HCT116 (cell line): ENCODE measurements around the gene EPHA6. TPM values are rescaled to one million over a fixed set of nuclear protein-coding genes. Genes with fewer than 3 reads are reported as not detected.

Experiments used
- ATAC-seq: fragments of 200-7000 bp; cut with Tn5 transposase; 2 replicates; pipeline ENCODE4 v1.9.1; 2020; ENCODE audit warnings: mild to moderate bottlenecking, moderate library complexity
- BruUV-seq: library from RNA; stranded (reverse); fragments of 400-500 nt; replicated peaks from 2 replicates; lab custom pipeline; 2021; lab: Mats Ljungman, UMichigan
- CTCF ChIA-PET: fragments of 300-600 bp; sonication (Branson Sonifier 250); formaldehyde crosslinking; loops from one replicate; lab custom pipeline; 2021; ENCODE audit warnings: antibody characterized with exemption; lab: Charles Lee
- POLR2A ChIA-PET: fragments of 300-600, 350-600 bp; sonication (Branson Sonifier 250); formaldehyde crosslinking; loops from one replicate; lab custom pipeline; 2021; ENCODE audit warnings: antibody characterized with exemption; lab: Charles Lee
- RAD21 ChIA-PET, 2 experiments: fragments of 300-600 bp; sonication (Branson Sonifier 250); formaldehyde crosslinking; loops; one replicate each; lab custom pipeline; 2023; ENCODE audit warnings: low total read pairs in 2 of 2; ENCODE audit not compliant: uncharacterized antibody in 2 of 2, unreplicated experiment in 2 of 2, low non-redundant PET in 1 of 2; lab: Charles Lee
- DNase-seq: peaks from one replicate; pipeline ENCODE4 v3.0.0-alpha.2; 2010; ENCODE audit warnings: low read depth, low spot score
- H2AFZ ChIP-seq: fragments of 200-600 bp; shearing (Covaris generic), sonication (generic); 2 replicates; pipeline ENCODE4 v1.6.1; 2017; ENCODE audit warnings: low read depth, mixed run types, mixed read lengths, antibody characterized with exemption, low read length; ENCODE audit not compliant: poor library complexity, severe bottlenecking
- H3K27ac ChIP-seq: 2 replicates; pipeline ENCODE4 v1.5.1; 2012; ENCODE audit warnings: low read depth, low read length
- H3K27me3 ChIP-seq: fragments of 200-600 bp; sonication (generic); 2 replicates; pipeline ENCODE4 v1.6.1; 2016; ENCODE audit warnings: mixed run types, low read length, mixed read lengths; ENCODE audit not compliant: insufficient read depth
- H3K36me3 ChIP-seq, 2 experiments: fragments of 200-500 bp in 1 of 2; fragments of 200-600 bp in 1 of 2; sonication (Bioruptor generic) in 1 of 2; sonication (generic) in 1 of 2; 2 replicates each; pipeline versions ENCODE4 v1.5.1 to v1.6.1; 2014 to 2016; ENCODE audit warnings: low read length in 2 of 2, inconsistent platforms in 1 of 2, mixed read lengths in 1 of 2, mixed run types in 1 of 2; ENCODE audit not compliant: insufficient read depth in 2 of 2, control insufficient read depth in 1 of 2
- H3K4me1 ChIP-seq, 2 experiments: fragments of 200-600 bp in 1 of 2; sonication (generic) in 1 of 2; 2 replicates each; pipeline versions ENCODE4 v1.5.1 to v1.6.1; 2012 to 2017; ENCODE audit warnings: low read length in 2 of 2, inconsistent platforms in 1 of 2, mild to moderate bottlenecking in 1 of 2, mixed read lengths in 1 of 2, mixed run types in 1 of 2, moderate library complexity in 1 of 2; ENCODE audit not compliant: insufficient read depth in 2 of 2, control insufficient read depth in 1 of 2
- H3K4me2 ChIP-seq: fragments of 200-600 bp; sonication (generic); 2 replicates; pipeline ENCODE4 v1.6.1; 2017; ENCODE audit warnings: mixed run types, low read length, mixed read lengths
- H3K4me3 ChIP-seq, 2 experiments: fragments of 200-600 bp in 1 of 2; sonication (generic) in 1 of 2; replicated peaks in 1 of 2; 2 replicates each; pipeline ENCODE4 v1.5.1; 2011 to 2016; ENCODE audit warnings: low read length in 2 of 2, control low read depth in 1 of 2, low read depth in 1 of 2, mild to moderate bottlenecking in 1 of 2, mixed read lengths in 1 of 2, mixed run types in 1 of 2
- H3K79me2 ChIP-seq: fragments of 200-600 bp; sonication (generic); 2 replicates; pipeline ENCODE4 v1.6.1; 2017; ENCODE audit warnings: mild to moderate bottlenecking, mixed run types, low read length, moderate library complexity, mixed read lengths; ENCODE audit not compliant: insufficient read depth
- H3K9ac ChIP-seq: fragments of 200-600 bp; sonication (generic); 2 replicates; pipeline ENCODE4 v1.6.1; 2016; ENCODE audit warnings: low read length, mixed read lengths
- H3K9me2 ChIP-seq: fragments of 200-600 bp; sonication (generic), shearing (Covaris generic); 2 replicates; pipeline ENCODE4 v1.6.1; 2017; ENCODE audit warnings: mixed run types, mild to moderate bottlenecking, moderate library complexity; ENCODE audit not compliant: insufficient read depth
- H3K9me3 ChIP-seq, 2 experiments: fragments of 200-500 bp in 1 of 2; fragments of 200-600 bp in 1 of 2; sonication (Bioruptor generic) in 1 of 2; sonication (generic) in 1 of 2; 2 replicates each; pipeline ENCODE4 v1.6.1; 2014 to 2017; ENCODE audit warnings: low read length in 2 of 2, mixed read lengths in 2 of 2, inconsistent platforms in 1 of 2, low read depth in 1 of 2, mild to moderate bottlenecking in 1 of 2, mixed run types in 1 of 2, moderate library complexity in 1 of 2; ENCODE audit not compliant: control insufficient read depth in 1 of 2, insufficient read depth in 1 of 2
- H4K20me1 ChIP-seq: fragments of 200-600 bp; sonication (generic), shearing (Covaris generic); 2 replicates; pipeline ENCODE4 v1.6.1; 2017; ENCODE audit warnings: mixed run types, mild to moderate bottlenecking, moderate library complexity; ENCODE audit not compliant: insufficient read depth
- ATF3 ChIP-seq: IDR thresholded peaks from 2 replicates; pipeline ENCODE4 v1.6.1; 2012
- CBX3 ChIP-seq: IDR thresholded peaks from 2 replicates; pipeline ENCODE4 v1.6.1; 2012; ENCODE audit warnings: low read depth
- CEBPB ChIP-seq: IDR thresholded peaks from 2 replicates; pipeline ENCODE4 v1.6.1; 2012; ENCODE audit warnings: low read depth
- EGR1 ChIP-seq: IDR thresholded peaks from 2 replicates; pipeline ENCODE4 v1.6.1; 2012; ENCODE audit warnings: low read depth
- EZH2phosphoT487 ChIP-seq: fragments of 200-600 bp; IDR thresholded peaks from 2 replicates; pipeline ENCODE4 v1.6.1; 2018; ENCODE audit warnings: antibody characterized with exemption, borderline replicate concordance
- FOSL1 ChIP-seq: IDR thresholded peaks from 2 replicates; pipeline ENCODE4 v1.6.1; 2012; ENCODE audit warnings: low read depth
- JUND ChIP-seq: IDR thresholded peaks from 2 replicates; pipeline ENCODE4 v1.6.1; 2012
- POLR2A ChIP-seq: IDR thresholded peaks from 2 replicates; pipeline ENCODE4 v1.7.0; 2011; ENCODE audit warnings: borderline replicate concordance; ENCODE audit not compliant: insufficient read depth, insufficient read length; ENCODE audit errors: extremely low read depth
- POLR2AphosphoS5 ChIP-seq: IDR thresholded peaks from 2 replicates; pipeline ENCODE4 v1.6.1; 2011; ENCODE audit warnings: mild to moderate bottlenecking, low read depth, low read length, moderate library complexity
- RAD21 ChIP-seq: IDR thresholded peaks from 2 replicates; pipeline ENCODE4 v1.6.1; 2012; ENCODE audit warnings: low read depth, mild to moderate bottlenecking
- SIN3A ChIP-seq: IDR thresholded peaks from 2 replicates; pipeline ENCODE4 v1.6.1; 2012; ENCODE audit warnings: low read depth
- SP1 ChIP-seq: IDR thresholded peaks from 2 replicates; pipeline ENCODE4 v1.6.1; 2012; ENCODE audit warnings: low read depth
- SRF ChIP-seq: IDR thresholded peaks from 2 replicates; pipeline ENCODE4 v1.6.1; 2012; ENCODE audit warnings: low read depth
- TCF7L2 ChIP-seq: IDR thresholded peaks from 2 replicates; pipeline ENCODE4 v1.7.0; 2011; ENCODE audit warnings: borderline replicate concordance, inconsistent platforms; ENCODE audit not compliant: insufficient read depth, insufficient read length; ENCODE audit errors: extremely low read depth
- YY1 ChIP-seq: IDR thresholded peaks from 2 replicates; pipeline ENCODE4 v1.6.1; 2011; ENCODE audit warnings: low read length, low read depth, moderate library complexity, mild to moderate bottlenecking; ENCODE audit not compliant: insufficient replicate concordance; ENCODE audit errors: extremely low read depth
- ZFX ChIP-seq: fragments of 450-650 bp; IDR thresholded peaks from 2 replicates; pipeline ENCODE4 v1.6.1; 2017
- ZNF274 ChIP-seq: fragments of 200-500 bp; sonication (Bioruptor generic); IDR thresholded peaks from 2 replicates; pipeline ENCODE4 v1.6.1; 2014; ENCODE audit warnings: mild to moderate bottlenecking, low read depth, low read length, inconsistent platforms
- intact Hi-C: fragments of 100-400 bp; cut with micrococcal nuclease; formaldehyde crosslinking; loops from 2 replicates; pipeline ENCODE4 v1.10.0; 2022
- total RNA-seq: library from RNA; stranded (reverse); gene quantifications from one replicate; pipeline ENCODE4 v1.2.1, GENCODE V29; 2021; ENCODE audit not compliant: unreplicated experiment

Gene EPHA6
- total RNA-seq, 1 experiment from 2014 or later = not detected

GRCh38 chr3:96994988-96995387 is 180.6 kb downstream of the EPHA6 start:
- RAD21 ChIA-PET = no interaction called here
- no peak for TF ChIP-seq EZH2phosphoT487
- TF ChIP-seq SIN3A = no peak
- TF ChIP-seq CEBPB = no peak
- TF ChIP-seq POLR2AphosphoS5 = no peak
- TF ChIP-seq RAD21 = no peak
- no peak for TF ChIP-seq FOSL1
- no peak for TF ChIP-seq SP1
- no peak for TF ChIP-seq SRF
- no peak for TF ChIP-seq JUND
- no peak for TF ChIP-seq CBX3
- no peak for TF ChIP-seq YY1
- TF ChIP-seq EGR1 = no peak
- TF ChIP-seq ZNF274 = no peak
- no peak for TF ChIP-seq ZFX
- Histone ChIP-seq H4K20me1 (no peaks in the 10 kb centered on the region), H3K9me3 (peaks cover 0 to 20% of the 10 kb centered on the region in 2 experiments; a peak in 2 of 4 replicates), H2AFZ (no peak overlapping the region), H3K27ac (no peak overlapping the region), H3K4me1 (no peaks in the 10 kb centered on the region), H3K79me2 (no peaks in the 10 kb centered on the region), H3K9ac (no peak overlapping the region), H3K4me3 (no peak overlapping the region), H3K4me2 (no peak overlapping the region), H3K9me2 (no peaks in the 10 kb centered on the region), H3K36me3 (no peaks in the 10 kb centered on the region), H3K27me3 (no peaks in the 10 kb centered on the region)
- POLR2A ChIA-PET = no interaction called here
- BruUV-seq = no TSS peak
- ATAC-seq = no peak
- no peak for DNase-seq
- CTCF ChIA-PET = no interaction called here
- intact Hi-C loops = loop anchor here (5.0 kb wide), 1 partner anchor 48 kb away; no protein-coding TSS in a partner anchor

- Histone ChIP-seq H3K4me2 (no peak overlapping the region), H3K9ac (no peak overlapping the region), H3K79me2 (no peaks in the 10 kb centered on the region), H3K9me3 (peaks cover 0 to 20% of the 10 kb centered on the region in 2 experiments; a peak in 2 of 4 replicates), H3K4me1 (no peaks in the 10 kb centered on the region), H3K36me3 (no peaks in the 10 kb centered on the region), H3K27ac (no peak overlapping the region), H3K27me3 (no peaks in the 10 kb centered on the region), H3K9me2 (no peaks in the 10 kb centered on the region), H3K4me3 (no peak overlapping the region), H4K20me1 (no peaks in the 10 kb centered on the region), H2AFZ (no peak overlapping the region)
- ChIA-PET RAD21 (no interaction called here), POLR2A (no interaction called here), CTCF (no interaction called here)
- ATAC-seq (no peak), DNase-seq (no peak)
- BruUV-seq = no TSS peak
- intact Hi-C loops = loop anchor here (5.0 kb wide), 1 partner anchor 49 kb away; no protein-coding TSS in a partner anchor
- no peak for TF ChIP-seq TCF7L2
- TF ChIP-seq FOSL1 = no peak
- TF ChIP-seq ATF3 = no peak
- no peak for TF ChIP-seq POLR2A
These were observed 181.6 kb downstream of the EPHA6 start for GRCh38 chr3:96996009-96996408.
